Tibial artery (tissue), 4 donors: ENCODE data around the gene MCF2L.
"Not testable (repeated sequence)": the region's sequence is repeated elsewhere in the genome, so short reads cannot be mapped to it uniquely, and the experiment has no call there.

ENCODE experiments used
- DNase-seq, 2 donors: peaks; one replicate each; pipeline ENCODE4 v3.0.0-alpha.2; 2019
- H3K27ac ChIP-seq, 2 donors: fragments of 200-600 bp; sonication (generic) in 1 of 2; 1 replicate in 1 of 2; 2 replicates in 1 of 2; pipeline ENCODE4 v1.5.1; 2018 to 2019; ENCODE audit warnings: mild to moderate bottlenecking in 1 of 2
- H3K27me3 ChIP-seq, 2 donors: fragments of 200-600 bp; sonication (generic) in 1 of 2; one replicate each; pipeline versions ENCODE4 v1.5.1 to v1.6.0; 2016 to 2019
- H3K36me3 ChIP-seq, 3 donors: fragments of 200-600 bp; sonication (generic) in 2 of 3; one replicate each; pipeline ENCODE4 v1.5.1; 2016 to 2019; ENCODE audit warnings: mild to moderate bottlenecking in 2 of 3
- H3K4me1 ChIP-seq, 4 donors: fragments of 200-600 bp; sonication (generic) in 2 of 4; 1 replicate in 3 of 4; 2 replicates in 1 of 4; pipeline ENCODE4 v1.5.1; 2016 to 2019
- H3K4me3 ChIP-seq, 2 donors: fragments of 200-600 bp; sonication (generic) in 1 of 2; 1 replicate in 1 of 2; 2 replicates in 1 of 2; pipeline ENCODE4 v1.5.1; 2018 to 2019; ENCODE audit warnings: mild to moderate bottlenecking in 2 of 2
- H3K9me3 ChIP-seq, 3 donors: fragments of 200-600 bp; sonication (generic) in 1 of 3; one replicate each; pipeline ENCODE4 v1.5.1; 2016 to 2019
- CTCF ChIP-seq, 2 experiments: fragments of 200-600 bp in 1 of 2; fragments of 450-650 bp in 1 of 2; IDR thresholded peaks; one replicate each; pipeline ENCODE4 v1.5.1; 2017 to 2019; ENCODE audit warnings: antibody characterized with exemption in 2 of 2, mild to moderate bottlenecking in 1 of 2, moderate library complexity in 1 of 2
- intact Hi-C: fragments of 100-400 bp; cut with DNase I; formaldehyde crosslinking; loops from one replicate; pipeline ENCODE4 v1.15.0; 2023; ENCODE audit warnings: low total_unique reads

The MCF2L gene

GRCh38 chr13:113099142-113099541, 130.1 kb downstream of the MCF2L start:
- H3K4me3 ChIP-seq = no peak overlapping the region
- no peak for DNase-seq
- H3K4me1 ChIP-seq = no peaks in the 10 kb centered on the region
- H3K27ac ChIP-seq = no peak overlapping the region
- TF ChIP-seq CTCF (IDR thresholded peaks at IDR 0.05) = no peak
- H3K9me3 ChIP-seq = no peaks in the 10 kb centered on the region
- intact Hi-C loops = no loop called here
- peaks cover 0 to 36% (median 3%) of the 10 kb centered on the region in 3 donors for H3K36me3 ChIP-seq
- peaks cover 0 to 16% of the 10 kb centered on the region in 2 donors for H3K27me3 ChIP-seq

- H3K9me3 ChIP-seq, DNase-seq, H3K27ac ChIP-seq, intact Hi-C loops, H3K36me3 ChIP-seq, H3K4me3 ChIP-seq, H3K4me1 ChIP-seq: not testable (repeated sequence)
- peaks cover 0 to 21% of the 10 kb centered on the region in 2 donors for H3K27me3 ChIP-seq
Measured at GRCh38 chr13:113102302-113102701, 133.3 kb downstream of the MCF2L start.

- H3K4me1 ChIP-seq = no peaks in the 10 kb centered on the region
- peaks cover 0 to 8% (median 0%) of the 10 kb centered on the region in 3 donors for H3K36me3 ChIP-seq
- no peaks in the 10 kb centered on the region for H3K9me3 ChIP-seq
- intact Hi-C loops = no loop called here
- H3K27me3 ChIP-seq = peaks cover 0 to 21% of the 10 kb centered on the region in 2 donors
- no peak for DNase-seq
- H3K4me3 ChIP-seq = no peak overlapping the region
- TF ChIP-seq CTCF (IDR thresholded peaks at IDR 0.05) = no peak
- H3K27ac ChIP-seq = no peak overlapping the region
Measured at GRCh38 chr13:113102727-113103126, 133.7 kb downstream of the MCF2L start.

GRCh38 chr13:113103646-113104045, 134.6 kb downstream of the MCF2L start:
- Histone ChIP-seq H3K27me3 (peaks cover 0 to 21% of the 10 kb centered on the region in 2 donors), H3K4me3 (no peak overlapping the region), H3K36me3 (peaks cover 0 to 1% (median 0%) of the 10 kb centered on the region in 3 donors), H3K27ac (no peak overlapping the region), H3K4me1 (no peaks in the 10 kb centered on the region), H3K9me3 (no peaks in the 10 kb centered on the region)
- TF ChIP-seq CTCF (IDR thresholded peaks at IDR 0.05) = no peak
- no peak for DNase-seq
- intact Hi-C loops = no loop called here

- Histone ChIP-seq H3K27me3 (peaks cover 0 to 34% of the 10 kb centered on the region in 2 donors), H3K9me3 (no peaks in the 10 kb centered on the region), H3K27ac (no peak within 1 kb of the TSS), H3K4me3 (no peak within 1 kb of the TSS), H3K36me3 (no peaks in the 10 kb centered on the region), H3K4me1 (peaks cover 0 to 10% (median 8%) of the 10 kb centered on the region in 4 donors)
- no peak for TF ChIP-seq CTCF (IDR thresholded peaks at IDR 0.05)
- intact Hi-C loops = no loop called here
- no peak for DNase-seq
Measured at GRCh38 chr13:113105032-113105920, 136.3 kb downstream of the MCF2L start, which contains the start of gene F7. TSS of gene F7 (plus strand) at chr13:113105791. CDS start at chr13:113105842, 51 bp downstream.

GRCh38 chr13:113105921-113106452, 137.0 kb downstream of the MCF2L start:
- intact Hi-C loops = no loop called here
- H3K27ac ChIP-seq = no peak overlapping the region
- peaks cover 0 to 41% of the 10 kb centered on the region in 2 donors for H3K27me3 ChIP-seq
- no peak for TF ChIP-seq CTCF (IDR thresholded peaks at IDR 0.05)
- H3K9me3 ChIP-seq = no peaks in the 10 kb centered on the region
- H3K4me1 ChIP-seq = peaks cover 0 to 17% (median 13%) of the 10 kb centered on the region in 4 donors
- H3K36me3 ChIP-seq = no peaks in the 10 kb centered on the region
- H3K4me3 ChIP-seq = no peak overlapping the region
- no peak for DNase-seq
